GM12892 (cell line): ENCODE measurements around the gene ARHGAP15.

Source experiments
- POLR2A ChIP-seq: IDR thresholded peaks from 2 replicates; pipeline ENCODE4 v1.6.1; 2011; ENCODE audit warnings: low read depth, low read length, control low read depth
- POLR2AphosphoS5 ChIP-seq: IDR thresholded peaks from 2 replicates; pipeline ENCODE4 v1.6.1; 2011; ENCODE audit warnings: low read depth, low read length, control low read depth

DNA sequence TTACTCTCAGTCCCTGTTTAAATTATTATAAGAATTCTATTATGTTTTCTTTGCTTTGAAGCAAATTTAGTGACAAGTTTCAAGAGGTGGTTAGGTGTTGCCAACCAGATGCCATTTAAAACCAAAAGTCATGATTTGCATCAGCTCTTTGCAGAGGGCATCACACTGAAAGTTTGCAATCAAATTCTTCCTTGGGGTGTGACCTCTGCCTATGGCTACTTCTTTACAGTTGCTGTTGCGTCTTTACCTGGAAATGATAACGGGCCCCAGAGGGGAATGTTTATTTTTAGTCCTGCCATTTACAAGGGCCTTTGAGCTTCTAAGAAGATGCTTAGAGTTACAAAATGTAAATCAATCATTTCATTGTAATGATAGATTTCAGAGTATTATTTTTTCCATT, 561.0 kb downstream of the ARHGAP15 start:
- TF ChIP-seq POLR2AphosphoS5 (no peak), POLR2A (no peak)
